Measurements from ENCODE around the gene FHIP1A.
"Not testable (repeated sequence)": the region's sequence is repeated elsewhere in the genome, so short reads cannot be mapped to it uniquely, and the experiment has no call there.

The FHIP1A gene

GRCh38 chr4:151408630-151409469 lies at the start of gene FHIP1A:
Gene FHIP1A (plus strand): TSS chr4:151409176. CDS start chr4:151566260, 157,084 bp downstream.
- DNase-seq, result peak; percentile 78 to 83

GRCh38 chr4:151359576-151359975 lies 49.4 kb upstream of the FHIP1A start:
- no peak for DNase-seq

- no peak for DNase-seq
These were observed 47.9 kb upstream of the FHIP1A start for GRCh38 chr4:151361126-151361525.

GRCh38 chr4:151361966-151362365 lies 47.0 kb upstream of the FHIP1A start:
- DNase-seq, result no peak

GRCh38 chr4:151362404-151363164 lies 46.4 kb upstream of the FHIP1A start:
- peak; percentile 83 to 84 for DNase-seq

- no peak for DNase-seq
These were observed 32.4 kb upstream of the FHIP1A start for GRCh38 chr4:151376540-151376939.

GRCh38 chr4:151389311-151389710 lies 19.7 kb upstream of the FHIP1A start:
- no peak for DNase-seq

- DNase-seq, result not testable (repeated sequence)
These were observed 19.2 kb upstream of the FHIP1A start for GRCh38 chr4:151389799-151390198.

- no peak for DNase-seq
These were observed 13.1 kb upstream of the FHIP1A start for GRCh38 chr4:151395873-151396272.

- no peak for DNase-seq
These were observed 8.6 kb upstream of the FHIP1A start for GRCh38 chr4:151400343-151400742.

- DNase-seq, result no peak
These were observed 7.2 kb upstream of the FHIP1A start for GRCh38 chr4:151401739-151402138.

GRCh38 chr4:151402145-151402865 lies 6.7 kb upstream of the FHIP1A start:
- DNase-seq, result no peak

- no peak for DNase-seq
These were observed 5.3 kb upstream of the FHIP1A start for GRCh38 chr4:151403656-151404055.

- DNase-seq, result not testable (repeated sequence)
These were observed 4.2 kb upstream of the FHIP1A start for GRCh38 chr4:151404802-151405201.

- DNase-seq, result no peak
These were observed 2.0 kb upstream of the FHIP1A start for GRCh38 chr4:151407018-151407417.

GRCh38 chr4:151407466-151408379 lies 1.3 kb upstream of the FHIP1A start:
- peak; percentile 25 to 50 for DNase-seq

- peak; percentile 15 to 18 for DNase-seq
These were observed 671 bp upstream of the FHIP1A start for GRCh38 chr4:151408380-151408629.

- peak; percentile 5 to 20 for DNase-seq
These were observed 716 bp downstream of the FHIP1A start for GRCh38 chr4:151409470-151410313.

- DNase-seq, result no peak
These were observed 7.0 kb downstream of the FHIP1A start for GRCh38 chr4:151415978-151416377.

- DNase-seq, result no peak
These were observed 8.2 kb downstream of the FHIP1A start for GRCh38 chr4:151417164-151417571.

GRCh38 chr4:151417766-151418376 lies 8.9 kb downstream of the FHIP1A start:
- DNase-seq, result no peak

All from stimulated activated CD4-positive, alpha-beta T cell treated with anti-CD3 and anti-CD28 coated beads, Interleukin-2, amount 100 ng/mL, for 24 hours (primary cell).